Natural killer cell (primary cell): Measurements from ENCODE around the gene DIP2C. TPM values are rescaled to one million over a fixed set of nuclear protein-coding genes. Genes with fewer than 3 reads are reported as not detected.

Experiments
- ATAC-seq, 3 donors: fragments of 150-1000 bp in 2 of 3; fragments of 200-7000 bp in 1 of 3; cut with Tn5 transposase; 1 replicate in 1 of 3; 2 replicates in 2 of 3; pipeline ENCODE4 v1.10.0; 2021; ENCODE audit warnings: mild to moderate bottlenecking in 2 of 3, moderate library complexity in 2 of 3
- DNase-seq, 2 donors: peaks; one replicate each; pipeline versions ENCODE4 v3.0.0 to v3.0.0-alpha.2; 2013 to 2021; ENCODE audit warnings: mixed read lengths in 1 of 2
- H3K27ac ChIP-seq: one replicate; pipeline ENCODE4 v1.5.1; 2013; ENCODE audit warnings: mild to moderate bottlenecking, low read length
- H3K27me3 ChIP-seq: one replicate; pipeline ENCODE4 v1.6.1; 2013; ENCODE audit warnings: low read length; ENCODE audit not compliant: control insufficient read depth, insufficient read depth
- H3K36me3 ChIP-seq: one replicate; pipeline ENCODE4 v1.6.1; 2013; ENCODE audit warnings: low read length; ENCODE audit not compliant: control insufficient read depth, insufficient read depth
- H3K4me1 ChIP-seq: one replicate; pipeline ENCODE4 v1.6.1; 2013; ENCODE audit warnings: low read length; ENCODE audit not compliant: control insufficient read depth, insufficient read depth
- H3K4me3 ChIP-seq: one replicate; pipeline ENCODE4 v1.5.1; 2013; ENCODE audit warnings: low read length
- H3K9me3 ChIP-seq: one replicate; pipeline ENCODE4 v1.6.1; 2013; ENCODE audit warnings: low read length; ENCODE audit not compliant: control insufficient read depth, insufficient read depth
- H3K27ac Mint-ChIP-seq, 2 donors: one replicate each; pipeline ENCODE4 v1.8.0; 2022; ENCODE audit warnings: mild to moderate bottlenecking in 2 of 2, mixed read lengths in 2 of 2, moderate library complexity in 1 of 2
- H3K27me3 Mint-ChIP-seq, 2 donors: one replicate each; pipeline ENCODE4 v1.8.0; 2022; ENCODE audit warnings: low read depth in 2 of 2, mixed read lengths in 2 of 2
- H3K36me3 Mint-ChIP-seq: one replicate; pipeline ENCODE4 v1.8.0; 2022; ENCODE audit warnings: mixed read lengths
- H3K4me1 Mint-ChIP-seq, 2 donors: one replicate each; pipeline ENCODE4 v1.8.0; 2022; ENCODE audit warnings: mixed read lengths in 2 of 2
- H3K4me3 Mint-ChIP-seq: one replicate; pipeline ENCODE4 v1.8.0; 2022; ENCODE audit warnings: mild to moderate bottlenecking, moderate library complexity, mixed read lengths
- H3K9me3 Mint-ChIP-seq, 2 donors: one replicate each; pipeline ENCODE4 v1.8.0; 2022; ENCODE audit warnings: mixed read lengths in 2 of 2
- CTCF ChIP-seq: fragments of 200-600 bp; IDR thresholded peaks from one replicate; pipeline ENCODE4 v1.8.0; 2022; ENCODE audit warnings: antibody characterized with exemption
- WGBS: methylation state at CpG from one replicate; pipeline ENCODE4 v1.1.7; 2013; ENCODE audit warnings: missing lambda C conversion rate; ENCODE audit not compliant: insufficient coverage; 5-methylcytosine and 5-hydroxymethylcytosine counted together
- intact Hi-C: fragments of 100-400 bp; cut with micrococcal nuclease; formaldehyde crosslinking; loops from one replicate; pipeline ENCODE4 v1.14.2; 2022
- total RNA-seq, 4 donors: library from RNA; stranded (reverse); fragments of 120-200 nt in 1 of 4; gene quantifications; one replicate each; pipeline versions ENCODE4 v1.2.3 to v1.2.4, GENCODE V29; 2013 to 2022

DIP2C gene
- total RNA-seq, 3 donors from 2014 or later (not counting 1 experiment from before 2014, with no cell fraction given): 1.5 to 5.8 (median 3.8) TPM

DNA sequence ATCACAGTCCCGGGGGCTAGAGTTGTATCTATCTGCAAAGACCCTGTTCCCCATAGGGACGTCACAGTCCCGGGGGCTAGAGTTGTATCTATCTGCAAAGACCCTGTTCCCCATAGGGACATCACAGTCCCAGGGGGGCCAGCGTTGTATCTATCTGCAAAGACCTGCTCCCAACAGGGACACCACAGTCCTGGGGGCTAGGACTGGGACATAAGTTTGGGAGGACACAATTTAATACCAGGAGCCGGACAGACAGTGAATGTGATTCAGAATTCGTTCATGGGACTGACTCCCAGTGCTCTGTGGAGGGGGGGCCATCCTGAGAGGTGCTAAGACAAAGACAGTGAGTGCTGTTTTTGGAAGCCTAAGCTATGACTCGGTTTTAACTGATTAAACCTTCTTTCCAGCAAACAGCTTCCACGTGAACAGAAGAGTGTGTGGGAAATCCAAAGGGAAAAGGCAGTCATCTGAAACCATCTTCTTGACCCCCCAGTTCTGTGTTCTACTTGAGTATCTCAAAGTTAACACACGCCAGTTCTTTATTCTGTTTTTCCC is 153.0 kb downstream of the DIP2C start:
- intact Hi-C loops: no loop called here
- H3K4me3 ChIP-seq: no peak overlapping the region
- DNase-seq: no peak
- no peaks in the 10 kb centered on the region for H3K4me1 ChIP-seq
- Mint-ChIP-seq H3K27me3 (peaks cover 34 to 37% of the 10 kb centered on the region in 2 donors), H3K4me3 (no peak overlapping the region), H3K27ac (no peak overlapping the region), H3K4me1 (peaks cover 11 to 15% of the 10 kb centered on the region in 2 donors), H3K9me3 (no peaks in the 10 kb centered on the region), H3K36me3 (no peaks in the 10 kb centered on the region)
- peaks cover 11% of the 10 kb centered on the region for H3K27me3 ChIP-seq
- 83% methylated on average over 9 of the region's 9 CpGs for WGBS
- ATAC-seq: no peak
- H3K27ac ChIP-seq: no peak overlapping the region
- H3K9me3 ChIP-seq: no peaks in the 10 kb centered on the region
- H3K36me3 ChIP-seq: no peaks in the 10 kb centered on the region
- no peak for TF ChIP-seq CTCF

DNA sequence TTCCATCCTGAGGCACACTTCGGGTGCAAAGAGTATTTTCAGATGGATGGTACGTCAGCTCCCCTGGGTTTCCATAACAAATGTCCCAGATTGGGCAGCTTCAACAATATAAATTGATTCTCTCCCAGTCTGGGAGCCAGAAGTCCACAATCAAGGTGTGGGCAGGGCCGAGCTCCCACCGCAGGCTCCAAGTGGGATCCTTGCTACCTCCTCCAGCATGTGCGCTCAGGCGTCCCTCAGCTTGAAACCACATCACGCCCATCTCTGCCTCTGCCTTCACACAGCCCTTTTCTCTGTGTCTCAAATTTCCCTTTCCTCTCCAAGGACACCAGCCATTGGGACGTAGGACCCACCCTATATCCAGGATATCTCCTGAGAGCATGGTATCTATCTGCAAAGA is 153.5 kb downstream of the DIP2C start:
- H3K27me3 Mint-ChIP-seq: peaks cover 31 to 41% of the 10 kb centered on the region in 2 donors
- no peak for TF ChIP-seq CTCF
- no peak for ATAC-seq

GRCh38 chr10:535051-535450 is 154.4 kb downstream of the DIP2C start:
- H3K9me3 Mint-ChIP-seq: no peaks in the 10 kb centered on the region
- no peaks in the 10 kb centered on the region for H3K36me3 Mint-ChIP-seq
- peaks cover 3 to 4% of the 10 kb centered on the region in 2 donors for H3K4me1 Mint-ChIP-seq
- no peak for TF ChIP-seq CTCF
- H3K27me3 ChIP-seq: peaks cover 9% of the 10 kb centered on the region
- no peak overlapping the region for H3K27ac Mint-ChIP-seq
- intact Hi-C loops: no loop called here
- no peaks in the 10 kb centered on the region for H3K36me3 ChIP-seq
- no peaks in the 10 kb centered on the region for H3K4me1 ChIP-seq
- DNase-seq (no peak), ATAC-seq (no peak)
- no peak overlapping the region for H3K27ac ChIP-seq
- no peaks in the 10 kb centered on the region for H3K9me3 ChIP-seq
- H3K27me3 Mint-ChIP-seq: peaks cover 24 to 38% of the 10 kb centered on the region in 2 donors
- H3K4me3 ChIP-seq: no peak overlapping the region
- WGBS: 86% methylated on average over 7 of the region's 9 CpGs
- H3K4me3 Mint-ChIP-seq: no peak overlapping the region

More for the DNA sequence above, 153.5 kb downstream of the DIP2C start:
- H3K4me1 Mint-ChIP-seq: peaks cover 11% of the 10 kb centered on the region in 2 donors
- no peak overlapping the region for H3K27ac Mint-ChIP-seq
- DNase-seq: no peak
- no peaks in the 10 kb centered on the region for H3K36me3 Mint-ChIP-seq
- no peak overlapping the region for H3K4me3 Mint-ChIP-seq
- H3K4me1 ChIP-seq: no peaks in the 10 kb centered on the region
- H3K9me3 Mint-ChIP-seq: no peaks in the 10 kb centered on the region
- H3K27ac ChIP-seq: no peak overlapping the region
- 92% methylated on average over 8 of the region's 8 CpGs for WGBS
- H3K4me3 ChIP-seq: no peak overlapping the region
- H3K36me3 ChIP-seq: no peaks in the 10 kb centered on the region
- peaks cover 11% of the 10 kb centered on the region for H3K27me3 ChIP-seq
- intact Hi-C loops: no loop called here
- no peaks in the 10 kb centered on the region for H3K9me3 ChIP-seq

GRCh38 chr10:534047-534566 is 155.4 kb downstream of the DIP2C start:
- peaks cover 5% of the 10 kb centered on the region for H3K27me3 ChIP-seq
- 85% methylated on average over 14 of the region's 14 CpGs for WGBS
- TF ChIP-seq CTCF: no peak
- intact Hi-C loops: no loop called here
- no peaks in the 10 kb centered on the region for H3K36me3 Mint-ChIP-seq
- DNase-seq (no peak), ATAC-seq (no peak)
- H3K27me3 Mint-ChIP-seq: peaks cover 19 to 28% of the 10 kb centered on the region in 2 donors
- H3K4me3 Mint-ChIP-seq: no peak overlapping the region
- H3K4me3 ChIP-seq: no peak overlapping the region
- no peak overlapping the region for H3K27ac ChIP-seq
- no peaks in the 10 kb centered on the region for H3K36me3 ChIP-seq
- H3K4me1 Mint-ChIP-seq: no peaks in the 10 kb centered on the region
- no peaks in the 10 kb centered on the region for H3K4me1 ChIP-seq
- no peaks in the 10 kb centered on the region for H3K9me3 ChIP-seq
- no peak overlapping the region for H3K27ac Mint-ChIP-seq
- H3K9me3 Mint-ChIP-seq: no peaks in the 10 kb centered on the region
